GM04504 (cell line): Measurements from ENCODE around the gene MEGF6.

ENCODE experiments used
- DNase-seq: peaks from one replicate; pipeline ENCODE4 v3.0.0-alpha.2; 2012; ENCODE audit warnings: low read depth

MEGF6 gene

GRCh38 chr1:3469849-3470649, 141.3 kb downstream of the MEGF6 start:
- DNase-seq: no peak

- DNase-seq: no peak
Observed at GRCh38 chr1:3469104-3469848, 142.0 kb downstream of the MEGF6 start.

- DNase-seq: no peak
Observed at GRCh38 chr1:3468236-3469103, 142.8 kb downstream of the MEGF6 start.

- no peak for DNase-seq
Observed at GRCh38 chr1:3467096-3468036, 143.9 kb downstream of the MEGF6 start.

- no peak for DNase-seq
Observed at GRCh38 chr1:3466366-3467075, 144.8 kb downstream of the MEGF6 start.

- no peak for DNase-seq
Observed at GRCh38 chr1:3465935-3466321, 145.4 kb downstream of the MEGF6 start.

- no peak for DNase-seq
Observed at GRCh38 chr1:3465091-3465934, 146.0 kb downstream of the MEGF6 start.

- no peak for DNase-seq
Observed at GRCh38 chr1:3464649-3465025, 146.7 kb downstream of the MEGF6 start.

GRCh38 chr1:3463891-3464648, 147.2 kb downstream of the MEGF6 start:
- no peak for DNase-seq

- DNase-seq: no peak
Observed at GRCh38 chr1:3463408-3463863, 147.9 kb downstream of the MEGF6 start.

- DNase-seq: no peak
Observed at GRCh38 chr1:3463013-3463385, 148.3 kb downstream of the MEGF6 start.

- DNase-seq: no peak
Observed at GRCh38 chr1:3462356-3463012, 148.8 kb downstream of the MEGF6 start.

GRCh38 chr1:3461934-3462275, 149.4 kb downstream of the MEGF6 start:
- no peak for DNase-seq

GRCh38 chr1:3461238-3461933, 149.9 kb downstream of the MEGF6 start:
- no peak for DNase-seq

- DNase-seq: no peak
Observed at GRCh38 chr1:3460672-3461131, 150.6 kb downstream of the MEGF6 start.

GRCh38 chr1:3459940-3460671, 151.2 kb downstream of the MEGF6 start:
- DNase-seq: no peak
